Naive thymus-derived CD4-positive, alpha-beta T cell (primary cell): ENCODE results near the gene SLCO6A1. TPM values are rescaled to one million over a fixed set of nuclear protein-coding genes. Genes with fewer than 3 reads are reported as not detected.

Experiments
- ATAC-seq: fragments of 150-1000 bp; cut with Tn5 transposase; 2 replicates; pipeline ENCODE4 v1.10.0; 2021; ENCODE audit warnings: mild to moderate bottlenecking, moderate library complexity
- CTCF ChIA-PET: fragments of 350-600 bp; sonication (Branson Sonifier 250); formaldehyde crosslinking; loops from one replicate; lab custom pipeline; 2021; ENCODE audit warnings: antibody characterized with exemption; lab: Charles Lee
- POLR2A ChIA-PET: fragments of 350-600 bp; sonication (Branson Sonifier 250); formaldehyde crosslinking; loops from one replicate; lab custom pipeline; 2021; ENCODE audit warnings: antibody characterized with exemption, inconsistent platforms; lab: Charles Lee
- DNase-seq, 9 donors: peaks; one replicate each; pipeline versions ENCODE4 v3.0.0 to v3.0.0-alpha.2; 2020 to 2022; ENCODE audit warnings: mixed read lengths in 1 of 9
- H3K27ac ChIP-seq: one replicate; pipeline ENCODE4 v1.7.0; 2013; ENCODE audit warnings: mild to moderate bottlenecking, low read depth, low read length, moderate library complexity
- H3K27me3 ChIP-seq, 2 donors: one replicate each; pipeline ENCODE4 v1.7.0; 2013; ENCODE audit warnings: low read length in 2 of 2, mild to moderate bottlenecking in 2 of 2, moderate library complexity in 2 of 2; ENCODE audit not compliant: control insufficient read depth in 2 of 2, insufficient read depth in 2 of 2
- H3K36me3 ChIP-seq, 3 experiments: 1 replicate in 2 of 3; 2 replicates in 1 of 3; pipeline ENCODE4 v1.7.0; 2013; ENCODE audit warnings: low read length in 3 of 3, mild to moderate bottlenecking in 3 of 3, moderate library complexity in 1 of 3; ENCODE audit not compliant: insufficient read depth in 3 of 3, control insufficient read depth in 2 of 3
- H3K4me1 ChIP-seq, 2 donors: one replicate each; pipeline ENCODE4 v1.7.0; 2013; ENCODE audit warnings: low read length in 2 of 2, mild to moderate bottlenecking in 2 of 2, moderate library complexity in 1 of 2; ENCODE audit not compliant: control insufficient read depth in 2 of 2, insufficient read depth in 2 of 2
- H3K4me3 ChIP-seq: 2 replicates; pipeline ENCODE4 v1.7.0; 2013; ENCODE audit warnings: mild to moderate bottlenecking, low read length
- H3K9me3 ChIP-seq, 3 experiments: 1 replicate in 2 of 3; 2 replicates in 1 of 3; pipeline ENCODE4 v1.7.0; 2013; ENCODE audit warnings: low read length in 3 of 3; ENCODE audit not compliant: control insufficient read depth in 2 of 3
- H3K27ac Mint-ChIP-seq, 9 donors: one replicate each; pipeline ENCODE4 v1.8.0; 2020 to 2022; ENCODE audit warnings: mixed read lengths in 9 of 9, mild to moderate bottlenecking in 8 of 9, moderate library complexity in 5 of 9, inconsistent platforms in 2 of 9
- H3K27me3 Mint-ChIP-seq, 5 donors: one replicate each; pipeline ENCODE4 v1.8.0; 2021 to 2022; ENCODE audit warnings: mixed read lengths in 5 of 5, mild to moderate bottlenecking in 1 of 5
- H3K36me3 Mint-ChIP-seq, 5 donors: one replicate each; pipeline ENCODE4 v1.8.0; 2020 to 2022; ENCODE audit warnings: mixed read lengths in 5 of 5, mild to moderate bottlenecking in 3 of 5, inconsistent platforms in 1 of 5
- H3K4me1 Mint-ChIP-seq, 7 donors: one replicate each; pipeline ENCODE4 v1.8.0; 2020 to 2022; ENCODE audit warnings: mixed read lengths in 7 of 7, mild to moderate bottlenecking in 3 of 7, inconsistent platforms in 1 of 7
- H3K4me3 Mint-ChIP-seq, 10 donors: one replicate each; pipeline ENCODE4 v1.8.0; 2020 to 2022; ENCODE audit warnings: mild to moderate bottlenecking in 10 of 10, mixed read lengths in 10 of 10, moderate library complexity in 6 of 10, inconsistent platforms in 2 of 10
- H3K9me3 Mint-ChIP-seq, 11 donors: one replicate each; pipeline ENCODE4 v1.8.0; 2020 to 2022; ENCODE audit warnings: mixed read lengths in 11 of 11, mild to moderate bottlenecking in 4 of 11, inconsistent platforms in 1 of 11, moderate library complexity in 1 of 11
- intact Hi-C, 2 donors: fragments of 100-400 bp; cut with micrococcal nuclease; formaldehyde crosslinking; loops; one replicate each; pipeline ENCODE4 v1.15.1; 2023
- polyA plus RNA-seq, 2 donors: library from polyadenylated mRNA; unstranded; fragments of 300-500 nt; fragmentation: Illumina TruSeq; gene quantifications; one replicate each; pipeline ENCODE4 v1.2.3, GENCODE V29; 2021
- total RNA-seq, 6 experiments: library from RNA in 5 of 6; stranded (reverse) in 5 of 6; gene quantifications; 1 replicate in 5 of 6; 2 replicates in 1 of 6; pipeline ENCODE4 v1.2.3 and lab custom pipeline; 2021 to 2026

Gene SLCO6A1
- total RNA-seq (not detected), polyA plus RNA-seq (not detected), total RNA-seq (lab: John Stamatoyannopoulos, UW) (not detected)

GRCh38 chr5:102498271-102499034, at the start of gene SLCO6A1:
SLCO6A1 (minus strand) TSS chr5:102499001; CDS start chr5:102498844, 157 bp downstream.
- no peak within 1 kb of the TSS for H3K27ac Mint-ChIP-seq
- intact Hi-C loops = no loop called here
- H3K9me3 Mint-ChIP-seq = peaks cover 0 to 2% (median 0%) of the 10 kb centered on the region in 11 donors
- peaks cover 0 to 1% (median 0%) of the 10 kb centered on the region in 5 donors for H3K27me3 Mint-ChIP-seq
- H3K4me1 Mint-ChIP-seq = no peaks in the 10 kb centered on the region
- DNase-seq (no peak), ATAC-seq (no peak)
- H3K4me3 Mint-ChIP-seq = no peak within 1 kb of the TSS
- Histone ChIP-seq H3K4me3 (no peak within 1 kb of the TSS), H3K4me1 (no peaks in the 10 kb centered on the region), H3K9me3 (no peaks in the 10 kb centered on the region), H3K36me3 (no peaks in the 10 kb centered on the region), H3K27ac (no peak within 1 kb of the TSS), H3K27me3 (no peaks in the 10 kb centered on the region)
- CTCF ChIA-PET = no interaction called here
- POLR2A ChIA-PET = no interaction called here
- H3K36me3 Mint-ChIP-seq = no peaks in the 10 kb centered on the region

GRCh38 chr5:102547141-102548035, 48.6 kb upstream of the SLCO6A1 start:
- H3K4me1 ChIP-seq = no peaks in the 10 kb centered on the region
- Mint-ChIP-seq H3K36me3 (peaks cover 0 to 4% (median 0%) of the 10 kb centered on the region in 5 donors), H3K9me3 (peaks cover 0 to 10% (median 2%) of the 10 kb centered on the region in 11 donors), H3K4me3 (no peak overlapping the region), H3K27me3 (peaks cover 0 to 21% (median 2%) of the 10 kb centered on the region in 5 donors), H3K27ac (no peak overlapping the region), H3K4me1 (no peaks in the 10 kb centered on the region)
- H3K4me3 ChIP-seq = no peak overlapping the region
- intact Hi-C loops = no loop called here
- H3K36me3 ChIP-seq = no peaks in the 10 kb centered on the region
- H3K9me3 ChIP-seq = no peaks in the 10 kb centered on the region
- H3K27ac ChIP-seq = no peak overlapping the region
- H3K27me3 ChIP-seq = no peaks in the 10 kb centered on the region
- no peak for ATAC-seq
- ChIA-PET CTCF (no interaction called here), POLR2A (no interaction called here)
- DNase-seq = no peak

- H3K27me3 Mint-ChIP-seq = peaks cover 0 to 21% (median 4%) of the 10 kb centered on the region in 5 donors
- H3K4me1 Mint-ChIP-seq = no peaks in the 10 kb centered on the region
- Histone ChIP-seq H3K9me3 (no peaks in the 10 kb centered on the region), H3K4me1 (no peaks in the 10 kb centered on the region), H3K36me3 (no peaks in the 10 kb centered on the region), H3K27ac (no peak overlapping the region), H3K4me3 (no peak overlapping the region), H3K27me3 (no peaks in the 10 kb centered on the region)
- H3K4me3 Mint-ChIP-seq = no peak overlapping the region
- H3K9me3 Mint-ChIP-seq = peaks cover 0 to 7% (median 0%) of the 10 kb centered on the region in 11 donors
- intact Hi-C loops = no loop called here
- ATAC-seq (no peak), DNase-seq (no peak)
- POLR2A ChIA-PET = no interaction called here
- H3K36me3 Mint-ChIP-seq = peaks cover 0 to 4% (median 0%) of the 10 kb centered on the region in 5 donors
- no peak overlapping the region for H3K27ac Mint-ChIP-seq
- CTCF ChIA-PET = no interaction called here
Observed at GRCh38 chr5:102545175-102545574, 46.4 kb upstream of the SLCO6A1 start.

- H3K27me3 Mint-ChIP-seq = peaks cover 0 to 14% (median 4%) of the 10 kb centered on the region in 5 donors
- DNase-seq = no peak
- ChIA-PET POLR2A (no interaction called here), CTCF (no interaction called here)
- ATAC-seq = no peak
- intact Hi-C loops = no loop called here
- no peaks in the 10 kb centered on the region for H3K4me1 Mint-ChIP-seq
- no peaks in the 10 kb centered on the region for H3K27me3 ChIP-seq
- H3K27ac Mint-ChIP-seq = no peak overlapping the region
- H3K4me3 ChIP-seq = no peak overlapping the region
- H3K27ac ChIP-seq = no peak overlapping the region
- no peaks in the 10 kb centered on the region for H3K9me3 ChIP-seq
- H3K36me3 ChIP-seq = no peaks in the 10 kb centered on the region
- H3K9me3 Mint-ChIP-seq = no peaks in the 10 kb centered on the region
- H3K4me3 Mint-ChIP-seq = no peak overlapping the region
- no peaks in the 10 kb centered on the region for H3K36me3 Mint-ChIP-seq
- H3K4me1 ChIP-seq = no peaks in the 10 kb centered on the region
Observed at GRCh38 chr5:102542057-102542456, 43.3 kb upstream of the SLCO6A1 start.

GRCh38 chr5:102539996-102540728, 41.4 kb upstream of the SLCO6A1 start:
- no peaks in the 10 kb centered on the region for H3K36me3 Mint-ChIP-seq
- CTCF ChIA-PET = no interaction called here
- intact Hi-C loops = loop anchor here (5.0 kb wide), 2 partner anchors 432 to 597 kb away; no protein-coding TSS in a partner anchor

GRCh38 chr5:102539562-102539961, 40.8 kb upstream of the SLCO6A1 start:
- Mint-ChIP-seq H3K4me1 (no peaks in the 10 kb centered on the region), H3K27ac (no peak overlapping the region), H3K4me3 (no peak overlapping the region), H3K9me3 (no peaks in the 10 kb centered on the region), H3K36me3 (no peaks in the 10 kb centered on the region), H3K27me3 (peaks cover 0 to 14% (median 5%) of the 10 kb centered on the region in 5 donors)
- no peaks in the 10 kb centered on the region for H3K27me3 ChIP-seq
- H3K4me3 ChIP-seq = no peak overlapping the region
- DNase-seq = no peak
- no peaks in the 10 kb centered on the region for H3K4me1 ChIP-seq
- intact Hi-C loops = loop anchor here (5.0 kb wide), 2 partner anchors 433 to 598 kb away; no protein-coding TSS in a partner anchor
- H3K36me3 ChIP-seq = no peaks in the 10 kb centered on the region
- no peak for ATAC-seq
- ChIA-PET POLR2A (no interaction called here), CTCF (interaction anchor here (0.5 kb wide), 1 partner anchor 287 kb away, joined by 3 read pairs; no protein-coding TSS in a partner anchor)
- no peak overlapping the region for H3K27ac ChIP-seq
- H3K9me3 ChIP-seq = no peaks in the 10 kb centered on the region

More at GRCh38 chr5:102539996-102540728, 41.4 kb upstream of the SLCO6A1 start:
- no peaks in the 10 kb centered on the region for H3K27me3 ChIP-seq
- no peak overlapping the region for H3K4me3 ChIP-seq
- H3K4me3 Mint-ChIP-seq = no peak overlapping the region
- DNase-seq = no peak
- peaks cover 0 to 14% (median 5%) of the 10 kb centered on the region in 5 donors for H3K27me3 Mint-ChIP-seq
- H3K9me3 Mint-ChIP-seq = no peaks in the 10 kb centered on the region
- no peaks in the 10 kb centered on the region for H3K9me3 ChIP-seq
- no peaks in the 10 kb centered on the region for H3K36me3 ChIP-seq
- POLR2A ChIA-PET = no interaction called here
- no peak overlapping the region for H3K27ac Mint-ChIP-seq
- H3K4me1 ChIP-seq = no peaks in the 10 kb centered on the region
- ATAC-seq = no peak
- no peaks in the 10 kb centered on the region for H3K4me1 Mint-ChIP-seq
- H3K27ac ChIP-seq = no peak overlapping the region
